Transverse colon (tissue), 4 donors: Measurements from ENCODE around the gene PPP6C.

Experiments
- CTCF ChIP-seq, 5 experiments: fragments of 200-600 bp in 3 of 5; fragments of 450-650 bp in 2 of 5; sonication (generic) in 3 of 5; IDR thresholded peaks; 1 replicate in 2 of 5; 2 replicates in 3 of 5; pipeline ENCODE4 v1.5.1; 2016 to 2017; ENCODE audit warnings: antibody characterized with exemption in 5 of 5, inconsistent platforms in 3 of 5, mild to moderate bottlenecking in 2 of 5, moderate library complexity in 1 of 5
- POLR2A ChIP-seq: fragments of 450-650 bp; IDR thresholded peaks from one replicate; pipeline ENCODE4 v1.6.1; 2016; ENCODE audit warnings: antibody characterized with exemption, mild to moderate bottlenecking, moderate library complexity
- POLR2AphosphoS5 ChIP-seq, 3 donors: sonication (generic); formaldehyde crosslinking; IDR thresholded peaks; one replicate each; pipeline ENCODE4 v1.6.1; 2016; ENCODE audit warnings: antibody characterized with exemption in 3 of 3

GRCh38 chr9:125200216-125201047 is 10.8 kb upstream of the PPP6C start, which contains the start of gene RABEPK:
- TF ChIP-seq CTCF (IDR thresholded peaks at IDR 0.05), result no peak
- TF ChIP-seq POLR2AphosphoS5 (IDR thresholded peaks at IDR 0.05), result peak; percentile 94 to 96 (median 96)
- peak; percentile 93 for TF ChIP-seq POLR2A
